ENCODE measurements around the gene MTCH1. TPM values are rescaled to one million over a fixed set of nuclear protein-coding genes. Genes with fewer than 3 reads are reported as not detected.
"Not testable (repeated sequence)": the region's sequence is repeated elsewhere in the genome, so short reads cannot be mapped to it uniquely, and the experiment has no call there.

MTCH1 gene
- total and polyA plus RNA-seq, 9 of the 15 experiments (the other 6 are each of a cell fraction or from before 2014, with no cell fraction given): 7.9 to 161 (median 118) TPM

- H3K4me2 ChIP-seq (ENCODE audit: insufficient read depth, low read length); H3K27ac ChIP-seq (ENCODE audit: extremely low read depth, low read depth, low read length); H4K20me1 ChIP-seq (replicated peaks; ENCODE audit: control insufficient read depth, insufficient read depth, low read length); H2AFZ ChIP-seq (ENCODE audit: low read depth, low read length); CTCF ChIA-PET (ENCODE audit: low intra/inter-chr PET ratio); H3K9me1 ChIP-seq (ENCODE audit: control insufficient read depth, insufficient read depth, low read length); in situ Hi-C loops (cut with MboI); ATAC-seq; DNase-seq (ENCODE audit: extremely low read depth in 1 of 4, low spot score in 3 of 4); BruUV-seq (replicated peaks); H3K79me2 ChIP-seq (ENCODE audit: control insufficient read depth, insufficient read depth, low read length); intact Hi-C loops (cut with micrococcal nuclease); FAIRE-seq; H3K4me1 ChIP-seq (replicated peaks in 1 of 2; ENCODE audit: control insufficient read depth in 2 of 2, insufficient read depth in 2 of 2, low read length in 2 of 2); H3K9me3 ChIP-seq (replicated peaks; ENCODE audit: control insufficient read depth, insufficient read depth, low read depth, low read length); H3K9ac ChIP-seq (ENCODE audit: insufficient read depth in 1 of 2, low read depth in 2 of 2, low read length in 2 of 2); H3K4me3 ChIP-seq; H3K36me3 ChIP-seq (ENCODE audit: control insufficient read depth, insufficient read depth, low read length); TF ChIP-seq ATF3 (CRISPR knock-in tag; conservative IDR thresholded peaks at IDR 0.05): not testable (repeated sequence)
- WGBS (ENCODE audit: insufficient coverage, low coverage, missing lambda C conversion rate): 0% methylated on average over 1 of the region's 2 CpGs
- TF ChIP-seq ATF3 (IDR thresholded peaks at IDR 0.05): peak; percentile 42
- peaks cover 34 to 58% of the 10 kb centered on the region in 2 experiments for H3K27me3 ChIP-seq (ENCODE audit: control insufficient read depth in 2 of 2, insufficient read depth in 2 of 2, low read length in 2 of 2)
- POLR2A ChIA-PET: interaction anchor here (0.5 kb wide), 1 partner anchor 272 kb away, joined by 3 read pairs; no protein-coding TSS in a partner anchor
Measured at GRCh38 chr6:36942329-36942728, 43.7 kb downstream of the MTCH1 start.

GRCh38 chr6:36941561-36941960 lies 44.4 kb downstream of the MTCH1 start:
- H3K9ac ChIP-seq (ENCODE audit: insufficient read depth in 1 of 2, low read depth in 2 of 2, low read length in 2 of 2); H3K27ac ChIP-seq (ENCODE audit: extremely low read depth, low read depth, low read length); H3K4me3 ChIP-seq; H3K4me2 ChIP-seq (ENCODE audit: insufficient read depth, low read length); BruUV-seq (replicated peaks); intact Hi-C loops (cut with micrococcal nuclease); FAIRE-seq; H3K9me1 ChIP-seq (ENCODE audit: control insufficient read depth, insufficient read depth, low read length); in situ Hi-C loops (cut with MboI); DNase-seq (ENCODE audit: extremely low read depth in 1 of 4, low spot score in 3 of 4); H3K4me1 ChIP-seq (replicated peaks in 1 of 2; ENCODE audit: control insufficient read depth in 2 of 2, insufficient read depth in 2 of 2, low read length in 2 of 2); H3K9me3 ChIP-seq (replicated peaks; ENCODE audit: control insufficient read depth, insufficient read depth, low read depth, low read length); H4K20me1 ChIP-seq (replicated peaks; ENCODE audit: control insufficient read depth, insufficient read depth, low read length); H2AFZ ChIP-seq (ENCODE audit: low read depth, low read length); ATAC-seq; H3K36me3 ChIP-seq (ENCODE audit: control insufficient read depth, insufficient read depth, low read length); POLR2A ChIA-PET; CTCF ChIA-PET (ENCODE audit: low intra/inter-chr PET ratio); H3K79me2 ChIP-seq (ENCODE audit: control insufficient read depth, insufficient read depth, low read length): not testable (repeated sequence)
- H3K27me3 ChIP-seq (ENCODE audit: control insufficient read depth in 2 of 2, insufficient read depth in 2 of 2, low read length in 2 of 2): peaks cover 33 to 63% of the 10 kb centered on the region in 2 experiments
- 34% methylated on average over 16 of the region's 40 CpGs for WGBS (ENCODE audit: insufficient coverage, low coverage, missing lambda C conversion rate)
